DND-41 (cell line): ENCODE measurements around the gene TSC22D2.

Experiments
- CTCF ChIP-seq: IDR thresholded peaks from 2 replicates; pipeline ENCODE4 v1.5.1; 2012; ENCODE audit warnings: borderline replicate concordance, low read length, moderate library complexity, mild to moderate bottlenecking; ENCODE audit not compliant: poor library complexity, severe bottlenecking; ENCODE audit errors: extremely low read depth
- EZH2 ChIP-seq: IDR thresholded peaks from 3 replicates; pipeline ENCODE4 v1.6.1; 2012; ENCODE audit warnings: borderline replicate concordance, low read depth, mild to moderate bottlenecking, moderate library complexity, low read length, inconsistent platforms; ENCODE audit not compliant: severe bottlenecking

GRCh38 chr3:150363420-150363819 is 44.7 kb upstream of the TSC22D2 start:
- TF ChIP-seq CTCF, result no peak
- TF ChIP-seq EZH2, result no peak
